Forelimb muscle (tissue), 1 donor: ENCODE results near the gene OR52E1. TPM values are rescaled to one million over a fixed set of nuclear protein-coding genes. Genes with fewer than 3 reads are reported as not detected.

Source experiments
- DNase-seq: peaks from one replicate; pipeline ENCODE4 v3.0.0-alpha.2; 2013; ENCODE audit warnings: low read depth
- polyA plus RNA-seq: library from polyadenylated mRNA; unstranded; fragments of 120-200 nt; gene quantifications from one replicate; pipeline ENCODE4 v1.2.1, GENCODE V29; 2013; ENCODE audit not compliant: insufficient read length

OR52E1 gene
- polyA plus RNA-seq, 1 donor = not detected

GRCh38 chr11:5115339-5115738 is 46.0 kb downstream of the OR52E1 start:
- DNase-seq = no peak

- DNase-seq = no peak
Measured at GRCh38 chr11:5117588-5117987, 48.2 kb downstream of the OR52E1 start.

GRCh38 chr11:5118893-5119292 is 49.5 kb downstream of the OR52E1 start:
- DNase-seq = no peak

Other genes with a start within 250 kb of the OR52E1 start
- not detected for gene OR51F2, start 248.3 kb upstream of the OR52E1 start, polyA plus RNA-seq
- not detected for gene OR51S1, start 220.4 kb upstream of the OR52E1 start, polyA plus RNA-seq
- gene OR51T1, start 187.7 kb upstream of the OR52E1 start, polyA plus RNA-seq = not detected
- gene OR51A7, start 165.8 kb upstream of the OR52E1 start, polyA plus RNA-seq = not detected
- not detected for gene OR51G2, start 150.2 kb upstream of the OR52E1 start, polyA plus RNA-seq
- not detected for gene OR51G1, start 145.2 kb upstream of the OR52E1 start, polyA plus RNA-seq
- not detected for gene OR51A4, start 122.0 kb upstream of the OR52E1 start, polyA plus RNA-seq
- gene OR51A2, start 113.9 kb upstream of the OR52E1 start, polyA plus RNA-seq = not detected
- gene OR51L1, start 74.7 kb upstream of the OR52E1 start, polyA plus RNA-seq = 0.06 TPM
- not detected for gene OR52J3, start 23.0 kb upstream of the OR52E1 start, polyA plus RNA-seq
- gene OR52E2, start 9.9 kb upstream of the OR52E1 start, polyA plus RNA-seq = not detected
- gene OR52A5, start 68.8 kb downstream of the OR52E1 start, polyA plus RNA-seq = not detected
- gene OR52A1, start 85.2 kb downstream of the OR52E1 start, polyA plus RNA-seq = 0.03 TPM
- not detected for gene OR51V1, start 131.1 kb downstream of the OR52E1 start, polyA plus RNA-seq
- 273 TPM for gene HBB, start 157.5 kb downstream of the OR52E1 start, polyA plus RNA-seq
- gene HBD, start 164.9 kb downstream of the OR52E1 start, polyA plus RNA-seq = not detected
- gene HBG1, start 180.3 kb downstream of the OR52E1 start, polyA plus RNA-seq = 9.4 TPM
- 4,005 TPM for gene HBG2, start 185.2 kb downstream of the OR52E1 start, polyA plus RNA-seq
- gene HBE1, start 200.4 kb downstream of the OR52E1 start, polyA plus RNA-seq = 5.5 TPM
- not detected for gene OR51B4, start 232.4 kb downstream of the OR52E1 start, polyA plus RNA-seq